OCI-LY1 (cell line): ENCODE data around the gene POLD4.

Source experiments
- CTCF ChIP-seq: fragments of 200-600 bp; sonication (generic), shearing (Covaris generic); IDR thresholded peaks from 2 replicates; pipeline ENCODE4 v1.5.1; 2017; ENCODE audit warnings: mild to moderate bottlenecking, antibody characterized with exemption, low read length, moderate library complexity, mixed read lengths
- EZH2 ChIP-seq: fragments of 200-600 bp; sonication (generic), shearing (Covaris generic); IDR thresholded peaks from 2 replicates; pipeline ENCODE4 v1.8.0; 2017; ENCODE audit warnings: borderline replicate concordance, mixed run types, mild to moderate bottlenecking, antibody characterized with exemption, low read length, moderate library complexity, mixed read lengths

GRCh38 chr11:67344264-67344663, 9.1 kb downstream of the POLD4 start:
- TF ChIP-seq CTCF: no peak
- TF ChIP-seq EZH2: no peak
